ENCODE measurements around the gene PARD3.
"Not testable (repeated sequence)": the region's sequence is repeated elsewhere in the genome, so short reads cannot be mapped to it uniquely, and the experiment has no call there.

The PARD3 gene

DNA sequence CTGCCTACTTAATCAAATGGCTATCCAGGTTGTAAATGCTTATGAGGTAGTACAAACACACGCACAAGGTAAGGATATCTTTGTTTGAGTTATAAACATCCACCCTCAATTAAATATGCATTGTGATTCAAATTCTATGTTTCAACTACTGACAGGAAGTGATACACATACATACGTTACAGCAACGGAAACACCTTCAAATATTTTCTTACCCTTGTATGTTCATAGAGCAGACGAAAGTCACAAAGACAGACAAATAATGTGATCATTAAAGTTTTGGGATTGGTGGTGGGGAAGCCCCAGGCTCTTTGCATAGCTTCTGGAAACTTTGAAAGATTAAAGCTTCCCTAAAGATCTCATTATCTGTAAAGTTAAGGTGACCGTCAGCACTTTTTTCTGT, 521.0 kb downstream of the PARD3 start:
- DNase-seq (ENCODE audit: low spot score): no peak

DNA sequence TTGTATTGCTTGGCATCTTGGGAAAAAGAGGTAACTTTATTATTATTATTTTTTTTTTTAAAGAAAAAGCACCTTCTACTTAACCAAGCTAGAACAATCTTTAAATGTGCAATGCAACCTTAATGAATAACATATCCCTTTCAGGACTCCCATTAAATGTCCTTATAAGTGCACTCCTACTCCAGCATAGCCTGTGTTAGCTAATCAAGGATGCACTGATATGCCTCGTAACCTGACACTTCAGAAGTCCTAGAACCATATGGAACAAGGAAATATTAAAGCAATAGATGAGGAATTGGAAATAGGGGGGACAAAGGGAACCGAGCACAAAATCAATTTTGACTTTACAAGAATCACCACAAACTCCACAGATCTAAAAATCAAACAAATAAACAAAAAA, 522.4 kb downstream of the PARD3 start:
- no peak for DNase-seq (ENCODE audit: low spot score)

DNA sequence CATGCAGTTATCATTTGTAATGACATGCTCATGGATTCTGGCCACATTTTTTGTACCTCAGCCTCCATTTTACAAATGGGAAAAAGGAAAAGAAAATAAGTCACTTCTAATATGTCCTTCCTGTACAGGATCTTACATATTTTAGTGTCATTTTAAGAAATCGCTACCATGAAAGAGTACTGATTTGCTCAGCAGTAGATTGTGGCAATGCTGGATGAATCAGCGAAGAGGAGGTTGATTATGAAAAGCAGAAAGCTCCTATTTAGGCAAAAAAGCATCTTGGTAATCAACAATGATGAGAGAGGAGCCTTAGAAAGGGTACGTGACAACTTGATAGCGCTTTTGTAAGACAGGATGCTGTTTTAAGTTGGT, 522.9 kb downstream of the PARD3 start:
- DNase-seq (ENCODE audit: low spot score): no peak

DNA sequence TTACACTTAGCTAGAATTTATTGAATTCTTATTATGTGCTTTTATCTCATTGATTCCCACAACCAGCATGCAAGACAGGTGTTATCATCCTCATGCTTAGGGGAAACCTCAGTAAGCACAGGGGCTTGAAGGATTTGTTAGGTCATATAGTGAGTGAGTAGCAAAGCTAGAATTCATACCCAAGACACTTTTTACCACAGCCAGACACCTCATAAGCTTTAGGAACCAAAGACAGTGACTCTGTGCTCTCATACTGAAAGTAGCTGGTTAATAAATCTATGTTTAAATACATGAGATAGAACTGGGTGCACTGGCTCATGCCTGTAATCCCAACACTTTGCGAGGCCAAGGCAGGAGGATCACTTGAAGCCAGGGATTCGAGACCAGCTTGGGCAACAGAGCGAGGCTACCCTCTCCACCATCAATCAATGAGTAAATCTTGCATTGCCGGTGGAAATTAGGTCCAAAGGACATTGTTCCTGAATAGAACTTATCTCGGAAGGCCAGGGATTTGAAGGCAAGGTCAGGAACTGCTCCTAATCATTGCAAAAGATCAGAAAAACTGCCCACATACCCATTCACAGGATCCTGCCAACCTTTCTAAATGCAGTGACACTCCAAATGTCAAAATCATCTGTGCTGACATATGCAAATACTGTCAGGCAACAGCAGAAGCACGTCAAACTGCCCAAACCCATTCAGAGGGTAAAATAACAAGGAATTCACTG, 523.5 kb downstream of the PARD3 start:
- no peak for DNase-seq (ENCODE audit: low spot score)

DNA sequence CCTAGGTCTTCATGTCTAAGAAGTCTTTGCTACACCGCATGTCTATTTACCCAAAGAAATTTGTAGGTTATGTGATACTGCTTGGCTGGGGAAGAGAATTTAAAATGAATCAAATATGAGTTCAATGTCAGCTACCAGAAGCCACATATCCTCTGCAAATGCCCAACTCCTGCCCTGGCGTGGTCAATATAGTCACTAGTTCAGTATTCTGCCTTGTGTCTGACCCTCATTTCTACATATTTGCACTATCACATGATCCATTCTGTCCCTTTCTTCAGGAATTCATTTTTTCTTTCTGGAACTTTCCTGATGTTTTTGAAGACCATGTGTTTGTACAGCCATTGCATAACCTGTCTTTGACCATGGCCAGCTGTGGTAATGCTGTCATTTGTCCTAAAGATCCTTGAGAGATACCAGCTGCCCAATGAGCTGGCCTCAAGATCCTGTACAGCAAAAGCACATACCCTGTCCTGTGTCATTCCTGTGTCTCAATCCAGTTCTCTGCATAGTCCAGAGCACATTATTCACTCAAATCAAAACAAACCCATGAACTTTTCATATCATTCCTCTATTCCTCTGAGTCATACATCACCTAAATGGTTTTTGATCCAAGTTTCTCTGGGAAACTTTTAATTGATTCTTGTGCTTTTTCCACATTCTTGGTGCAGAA, 524.5 kb downstream of the PARD3 start:
- DNase-seq (ENCODE audit: low spot score): no peak

DNA sequence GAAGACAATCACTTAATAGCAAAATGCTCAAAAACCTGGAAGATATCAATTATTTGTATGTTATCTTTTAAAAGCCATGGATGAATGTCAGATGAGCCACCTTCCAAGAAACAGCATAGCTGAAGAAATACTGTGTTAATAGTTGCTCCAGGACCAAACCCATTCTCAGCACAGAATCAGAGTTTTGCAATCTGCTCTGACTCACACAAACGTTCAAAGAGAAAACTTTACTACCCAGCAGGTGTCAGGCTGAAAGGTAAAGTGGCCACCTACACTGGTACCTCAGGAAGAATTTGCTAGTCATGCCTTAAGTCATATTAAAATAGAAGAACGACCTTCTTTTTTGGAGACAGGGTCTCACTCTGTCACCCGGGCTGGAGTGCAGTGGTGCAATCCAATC, 526.5 kb downstream of the PARD3 start:
- DNase-seq (ENCODE audit: low spot score): no peak

DNA sequence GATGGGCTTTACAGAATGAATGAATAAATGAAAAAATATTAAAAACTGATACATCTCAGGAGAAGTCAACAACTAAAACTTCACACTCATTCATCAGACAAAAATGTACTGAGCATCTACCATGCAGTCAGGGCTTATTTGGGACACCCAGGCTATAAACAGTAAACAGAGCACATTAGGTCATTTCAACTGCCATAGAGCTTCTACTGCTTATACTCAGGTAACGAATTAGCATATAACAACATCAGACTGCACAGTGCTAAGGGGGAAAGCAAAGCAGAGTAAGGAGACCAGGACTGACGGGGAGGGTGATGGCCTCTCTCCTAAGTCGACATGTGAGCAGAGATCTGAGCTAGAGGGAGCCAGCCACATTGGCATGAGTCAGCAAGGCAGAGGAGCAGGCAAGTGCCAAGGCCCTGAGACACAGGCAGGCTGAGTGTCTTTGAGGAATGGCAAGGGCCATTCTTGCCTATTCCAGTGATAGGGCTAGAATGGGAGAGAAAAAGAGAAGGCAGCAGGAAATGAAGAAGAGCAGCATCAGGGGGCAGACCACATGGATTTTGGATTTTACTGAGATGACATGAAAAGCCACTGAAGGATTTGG, 528.9 kb downstream of the PARD3 start:
- DNase-seq (ENCODE audit: low spot score): no peak

DNA sequence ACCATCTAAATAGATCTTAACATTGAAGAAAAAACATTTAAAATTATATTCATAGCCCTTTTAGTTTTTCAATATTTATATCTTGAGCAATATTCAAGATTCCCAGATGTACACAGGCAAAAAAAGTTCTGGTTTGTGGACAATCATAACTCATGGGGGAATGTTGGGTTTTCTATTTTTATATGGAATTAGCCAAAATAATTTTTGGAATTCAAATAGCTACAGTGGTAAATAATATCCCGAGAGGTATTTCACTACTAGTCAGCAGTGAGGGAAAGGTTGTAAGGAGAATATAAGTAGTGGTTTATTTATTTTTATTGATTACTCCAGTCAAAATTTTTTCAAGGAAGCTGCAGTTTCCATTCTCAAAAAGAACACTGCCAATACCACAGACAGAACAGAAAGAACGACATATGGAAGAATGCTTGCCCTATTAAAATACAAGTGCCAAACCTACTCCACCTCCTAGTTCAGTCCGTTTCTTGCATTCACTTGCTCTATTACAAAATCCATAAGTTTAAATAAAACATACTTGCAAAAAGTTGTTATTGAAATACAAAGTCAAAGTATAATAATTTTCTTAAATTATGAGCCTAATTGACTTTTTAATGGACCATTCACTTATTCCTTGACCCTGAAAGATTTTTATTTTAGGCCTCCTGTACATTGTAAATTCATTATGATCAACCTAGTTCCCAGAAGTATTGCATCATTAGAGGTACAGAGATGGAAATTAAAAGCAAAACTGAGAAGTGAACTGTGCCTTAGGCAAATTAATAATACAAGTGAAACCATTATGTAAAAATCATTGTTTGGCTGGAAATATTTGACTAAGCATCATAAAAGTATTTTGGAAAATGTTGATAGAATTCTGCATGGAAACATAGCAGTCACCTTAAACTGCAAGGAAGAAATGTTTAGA, 533.2 kb downstream of the PARD3 start:
- DNase-seq (ENCODE audit: low spot score): no peak

DNA sequence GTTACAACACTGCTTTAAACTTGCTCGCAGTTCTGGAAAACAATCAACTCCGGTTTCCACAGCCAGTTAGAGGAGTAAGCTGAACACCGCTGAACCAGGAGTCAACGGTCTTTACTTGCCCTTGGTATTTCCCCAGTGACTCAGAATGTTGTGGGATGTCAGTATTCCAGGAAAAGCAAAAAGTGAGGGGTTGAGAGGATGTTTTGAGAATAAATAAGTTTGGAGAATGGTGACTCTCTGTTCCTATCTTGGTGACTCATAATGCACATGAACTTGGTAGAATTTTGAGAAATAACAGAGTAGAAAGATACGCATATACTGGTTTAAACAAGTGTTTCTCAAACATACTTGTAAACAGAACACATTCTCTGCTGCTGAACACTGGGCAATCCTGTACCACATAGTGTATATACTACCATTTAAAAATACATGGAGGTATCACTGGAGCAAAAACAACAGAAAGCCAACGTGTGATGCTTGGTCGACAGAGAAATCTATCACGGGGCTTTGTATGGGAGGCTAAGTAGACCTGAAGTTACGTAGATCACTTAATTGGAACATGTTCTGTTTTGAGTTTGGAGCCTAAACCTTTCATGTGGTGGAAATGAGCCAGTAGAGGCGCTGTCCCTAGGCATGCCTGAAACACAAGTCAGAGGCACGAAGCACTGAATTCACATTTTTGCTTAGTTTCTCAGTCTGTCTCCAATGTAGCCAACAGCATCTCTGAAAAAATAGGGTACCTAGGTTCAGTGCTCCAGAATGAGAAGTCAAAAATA, 534.3 kb downstream of the PARD3 start:
- DNase-seq (ENCODE audit: low spot score): no peak

DNA sequence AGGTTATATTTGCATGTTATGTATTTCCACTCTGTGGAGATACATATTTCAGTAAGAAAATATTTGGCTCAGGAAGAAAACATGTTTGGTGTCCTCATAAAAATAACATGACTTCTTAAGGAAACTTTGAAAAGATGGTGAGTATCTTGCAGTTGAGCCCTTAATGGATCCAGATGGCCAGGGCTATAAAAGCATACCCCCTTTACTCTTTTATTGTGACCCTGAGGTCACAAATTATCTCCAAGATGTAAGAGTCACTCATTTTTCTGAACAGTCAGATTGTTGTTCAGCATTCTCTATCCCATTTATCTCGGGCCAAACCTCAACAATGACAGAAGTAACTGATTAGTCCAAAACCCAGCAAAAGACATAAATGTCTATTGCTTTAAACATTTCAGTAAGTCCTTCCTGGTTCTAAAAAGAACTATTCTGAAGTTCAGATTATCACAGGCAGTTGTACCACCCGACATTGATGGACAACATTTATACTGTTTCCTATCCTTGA, 539.4 kb downstream of the PARD3 start:
- no peak for DNase-seq (ENCODE audit: low spot score)

DNA sequence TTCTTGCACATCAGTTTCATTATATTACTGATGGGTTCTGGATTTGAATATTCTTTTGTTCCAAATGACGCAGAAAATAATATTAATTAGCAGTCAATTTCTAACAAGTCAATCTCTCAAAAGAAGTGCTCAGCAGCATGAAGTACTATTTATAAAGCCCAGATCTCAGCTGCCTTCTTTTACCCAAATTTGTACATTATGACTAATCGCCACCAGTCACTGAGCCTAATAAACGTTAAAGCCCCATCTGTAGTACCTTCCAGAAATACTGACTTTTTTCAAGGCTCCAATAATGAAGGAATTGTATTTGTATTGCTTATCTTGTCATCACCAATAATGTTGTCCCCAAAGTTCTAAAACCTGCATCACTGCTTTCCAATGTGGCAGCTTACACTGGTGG, 540.2 kb downstream of the PARD3 start:
- no peak for DNase-seq (ENCODE audit: low spot score)

DNA sequence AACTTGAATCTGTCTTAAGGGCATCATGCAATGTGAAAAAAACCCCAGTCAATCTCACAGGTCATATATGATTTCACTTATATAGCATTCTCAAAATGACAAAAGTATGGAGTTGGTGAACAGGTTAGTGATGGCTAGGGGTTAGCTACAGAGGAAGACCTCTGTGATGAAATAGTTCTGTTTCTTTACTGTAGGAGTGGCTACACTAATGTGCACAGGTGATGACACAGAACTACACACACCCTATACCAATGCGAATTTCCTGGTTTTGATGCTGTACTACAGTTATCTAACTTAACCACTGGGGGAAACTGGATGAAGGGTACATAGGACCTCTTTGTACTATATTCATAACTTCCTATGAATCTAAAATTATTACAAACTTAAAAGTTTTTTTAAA, 541.8 kb downstream of the PARD3 start:
- no peak for DNase-seq (ENCODE audit: low spot score)

DNA sequence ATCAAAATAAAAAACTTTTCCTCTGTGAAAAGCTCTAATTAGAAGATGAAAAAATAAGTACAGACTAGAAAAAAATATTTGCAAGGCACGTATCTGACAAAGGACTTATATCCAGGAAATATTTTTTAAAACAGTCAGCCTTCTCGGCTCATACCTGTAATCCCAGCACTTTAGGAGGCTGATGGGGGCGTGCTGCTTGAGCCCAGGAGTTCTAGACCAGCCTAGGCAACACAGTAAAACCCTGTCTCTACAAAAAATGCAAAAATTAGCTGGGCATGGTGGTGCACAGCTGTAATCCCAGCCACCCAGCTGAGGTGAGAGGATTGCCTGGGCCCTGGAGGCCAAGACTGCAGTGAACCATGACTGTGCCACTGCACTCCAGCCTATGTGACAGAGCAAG, 542.8 kb downstream of the PARD3 start:
- no peak for DNase-seq (ENCODE audit: low spot score)

DNA sequence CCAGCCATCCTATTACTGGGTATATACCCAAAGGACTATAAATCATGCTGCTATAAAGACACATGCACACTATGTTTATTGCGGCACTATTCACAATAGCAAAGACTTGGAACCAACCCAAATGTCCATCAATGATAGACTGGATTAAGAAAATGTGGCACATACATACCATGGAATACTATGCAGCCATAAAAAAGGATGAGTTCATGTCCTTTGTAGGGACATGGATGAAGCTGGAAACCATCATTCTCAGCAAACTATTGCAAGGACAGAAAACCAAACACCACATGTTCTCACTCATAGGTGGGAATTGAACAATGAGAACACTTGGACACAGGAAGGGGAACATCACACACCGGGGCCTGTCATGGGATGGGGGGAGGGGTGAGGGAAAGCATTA, 546.7 kb downstream of the PARD3 start:
- not testable (repeated sequence) for DNase-seq (ENCODE audit: low spot score)

DNA sequence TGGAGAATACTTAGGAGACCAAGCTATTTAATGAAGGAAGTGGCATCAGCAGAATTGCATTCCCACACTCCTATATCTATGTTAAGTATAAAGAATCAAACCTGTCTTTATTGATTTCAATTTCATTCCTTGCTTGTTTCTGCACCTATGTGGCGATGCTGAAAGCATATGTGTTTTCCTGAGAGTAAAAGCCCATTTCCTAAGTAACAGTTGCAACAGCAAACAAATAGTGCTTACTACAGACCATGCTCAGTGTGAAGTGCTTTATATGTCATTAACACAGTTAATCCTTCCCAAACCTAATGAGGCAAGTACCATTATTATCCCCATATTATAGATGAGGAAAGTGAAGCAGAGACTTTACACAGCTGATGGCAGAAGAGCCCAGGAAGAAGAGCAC, 552.1 kb downstream of the PARD3 start:
- DNase-seq (ENCODE audit: low spot score): no peak

DNA sequence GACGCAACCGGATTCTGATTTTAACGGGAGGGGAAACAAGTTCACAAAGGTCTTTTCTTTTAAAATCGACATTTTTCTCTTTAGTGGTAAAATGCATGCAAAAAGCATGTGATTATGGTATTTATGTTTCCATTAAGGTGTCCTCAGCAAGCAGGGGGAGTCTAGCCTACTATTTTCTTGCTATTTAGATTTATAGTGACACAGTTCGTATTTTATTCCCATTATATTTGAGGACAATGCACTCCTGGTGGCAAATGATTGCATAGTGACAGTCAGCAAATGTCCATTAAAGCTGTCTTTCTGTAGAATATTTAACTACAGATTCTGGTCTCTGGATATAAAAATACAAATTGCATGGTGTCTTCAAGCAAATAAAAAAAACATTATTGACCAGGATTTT, 554.2 kb downstream of the PARD3 start:
- no peak for DNase-seq (ENCODE audit: low spot score)

DNA sequence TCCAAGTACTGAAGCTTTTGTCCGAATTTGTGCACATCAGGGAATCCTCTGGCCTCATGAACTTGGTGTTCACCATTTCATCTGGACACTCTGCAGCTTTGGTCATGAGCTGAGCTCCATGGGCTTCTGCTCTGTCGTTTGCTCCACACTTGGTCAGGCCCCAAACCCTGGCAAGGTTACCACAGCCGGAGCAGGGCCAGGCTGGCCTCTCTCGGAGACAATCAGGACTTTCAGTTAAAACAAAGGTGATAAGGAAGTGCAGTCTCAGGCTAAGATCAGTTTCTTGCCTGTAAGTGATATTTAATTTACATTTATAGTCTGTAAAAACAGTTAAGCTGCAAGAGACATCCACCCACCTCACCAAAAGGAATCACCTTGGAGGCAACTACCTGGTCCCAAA, 558.9 kb downstream of the PARD3 start:
- DNase-seq (ENCODE audit: low spot score): no peak

DNA sequence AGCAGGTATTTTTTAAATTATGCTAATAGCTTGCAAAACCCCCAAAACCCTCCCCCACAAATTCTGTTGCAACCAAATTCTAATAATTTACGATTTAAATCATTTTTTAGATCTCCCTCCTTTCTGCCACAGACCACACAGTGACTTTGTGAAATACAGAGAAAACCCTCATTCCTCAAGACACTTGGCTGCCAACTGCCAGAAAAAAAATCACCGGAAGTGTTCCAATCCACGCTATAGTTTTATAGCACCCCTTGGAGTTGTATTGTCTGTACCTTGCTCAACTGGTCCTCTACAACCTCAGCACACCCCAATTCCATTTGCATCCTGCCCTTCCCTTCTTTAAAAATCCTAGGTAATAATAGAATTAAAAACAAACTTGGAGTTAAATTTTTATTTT, 560.1 kb downstream of the PARD3 start:
- no peak for DNase-seq (ENCODE audit: low spot score)

DNA sequence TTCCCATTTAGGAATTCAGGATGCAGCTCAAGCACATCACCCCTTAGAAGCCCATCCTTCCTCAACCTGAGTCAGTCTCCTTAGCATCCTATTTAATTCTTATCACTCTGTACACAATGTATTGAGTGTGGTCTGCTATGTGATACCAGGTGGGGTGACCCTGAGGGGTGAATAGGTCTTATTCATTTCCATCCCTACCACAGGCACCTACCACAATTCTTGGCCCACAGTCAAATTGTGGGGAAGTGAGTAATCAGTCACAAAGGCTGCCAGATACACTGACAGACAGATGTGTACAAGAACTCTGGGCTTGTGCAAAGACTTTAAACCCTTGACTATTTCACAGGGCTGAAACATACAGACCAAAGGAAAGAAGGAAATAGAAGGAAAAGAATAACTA, 560.5 kb downstream of the PARD3 start:
- no peak for DNase-seq (ENCODE audit: low spot score)

DNA sequence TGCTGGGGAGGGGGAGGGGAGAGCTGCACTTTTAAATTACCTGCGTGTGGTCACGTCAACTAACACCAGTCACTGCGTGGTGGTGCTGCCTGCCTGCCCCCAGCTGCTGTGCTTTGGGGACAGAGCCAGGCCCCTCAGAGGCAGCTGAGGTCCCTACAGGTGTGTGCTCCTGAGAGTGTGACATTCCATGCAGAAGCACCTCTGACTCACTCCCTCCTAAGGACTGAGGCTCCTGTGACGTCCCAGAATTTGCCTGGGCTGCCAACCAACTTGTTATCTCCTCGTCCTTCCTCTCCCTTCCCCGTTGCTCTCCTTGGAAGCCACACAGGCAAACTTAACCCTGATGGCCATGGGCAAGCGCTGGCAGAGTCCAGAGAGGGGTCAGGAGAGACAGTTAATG, 563.0 kb downstream of the PARD3 start:
- DNase-seq (ENCODE audit: low spot score): no peak

DNA sequence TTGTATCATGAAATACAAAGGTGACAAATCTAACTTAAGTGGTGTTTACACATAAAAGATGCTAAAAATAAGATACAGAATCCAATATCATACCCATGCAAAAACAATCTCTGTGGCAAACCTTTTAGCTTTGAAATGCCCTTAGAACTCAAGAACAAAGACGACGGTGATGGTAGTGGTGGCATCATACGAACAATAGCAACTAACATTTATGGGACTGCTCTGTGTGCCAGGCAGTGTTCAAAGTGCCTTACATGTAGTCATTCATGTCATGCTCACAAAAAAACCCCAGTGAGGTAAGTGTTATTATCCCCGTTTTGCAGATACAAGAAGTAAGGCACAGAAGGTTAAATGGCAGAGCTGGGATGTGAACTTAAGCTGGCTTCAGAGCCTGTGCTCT, 563.9 kb downstream of the PARD3 start:
- DNase-seq (ENCODE audit: low spot score): no peak

DNA sequence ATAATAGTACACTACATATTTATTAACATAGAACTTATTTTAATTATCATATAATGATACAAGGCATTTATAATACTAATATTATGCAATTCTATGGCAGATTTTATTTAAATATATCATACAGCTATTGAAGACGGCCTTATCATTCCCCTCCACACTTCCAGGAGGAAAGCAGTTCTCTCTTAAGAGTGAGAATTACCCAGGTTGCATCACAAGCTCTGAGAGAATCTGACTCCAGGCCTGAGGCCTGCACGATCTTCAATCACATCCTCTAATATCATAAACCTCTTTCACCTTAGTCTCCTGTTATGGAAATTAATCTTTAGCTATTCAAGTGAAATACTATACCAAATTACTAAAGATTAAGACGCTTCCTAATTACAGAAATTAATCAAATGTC, 564.4 kb downstream of the PARD3 start:
- DNase-seq (ENCODE audit: low spot score): no peak
